Measurements from ENCODE around the gene PTPRK. TPM values are rescaled to one million over a fixed set of nuclear protein-coding genes. Genes with fewer than 3 reads are reported as not detected.
"Not testable (repeated sequence)": the region's sequence is repeated elsewhere in the genome, so short reads cannot be mapped to it uniquely, and the experiment has no call there.

Gene PTPRK
- polyA plus RNA-seq, 1 experiment, result 37.8 TPM

DNA sequence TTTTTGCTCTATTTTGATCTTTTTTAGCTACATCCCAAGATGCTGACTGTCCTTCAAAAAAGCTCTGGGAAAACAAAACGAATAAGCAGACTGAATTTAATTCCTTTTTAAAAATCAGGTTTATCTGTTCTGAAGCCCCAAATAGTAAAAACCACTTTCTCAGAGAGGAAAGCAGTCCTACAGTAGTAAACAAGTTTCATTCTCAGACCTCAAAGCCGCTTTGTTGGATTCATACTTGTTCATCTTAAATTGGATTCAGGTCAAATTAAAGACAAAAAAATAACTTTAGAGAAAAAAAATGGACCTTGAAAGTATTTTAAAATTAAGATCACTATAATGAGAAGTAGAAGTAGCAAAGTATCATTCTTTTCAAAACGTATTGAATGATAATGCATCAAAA is 523.5 kb downstream of the PTPRK start:
- CTCF ChIA-PET, result interaction anchor here (0.9 kb wide), 1 partner anchor 23 kb away, joined by 3 read pairs; no protein-coding TSS in a partner anchor
- DNase-seq (ENCODE audit: low read depth, low spot score), result no peak

DNA sequence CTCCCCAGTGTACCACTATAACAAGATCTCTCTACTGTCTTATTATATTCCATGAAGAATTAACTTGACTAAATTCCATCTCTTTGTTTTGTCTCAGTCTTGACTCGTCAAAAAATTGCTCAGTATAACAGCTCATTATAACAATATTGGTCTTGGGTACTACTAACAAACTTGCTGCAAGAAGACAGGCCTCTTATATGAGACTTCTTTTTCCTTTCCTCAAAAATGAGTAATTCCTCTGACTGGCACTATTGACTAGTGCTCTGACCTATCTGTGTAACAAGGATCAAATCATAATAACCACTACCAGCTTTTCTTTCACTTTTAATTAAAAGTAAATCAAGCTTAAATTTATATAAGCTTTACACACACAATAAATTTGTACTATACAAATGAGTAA is 528.3 kb downstream of the PTPRK start:
- ChIA-PET CTCF (no interaction called here), POLR2A (no interaction called here)
- Histone ChIP-seq H3K9me3 (ENCODE audit: control insufficient read depth, insufficient read depth, low read length) (no peaks in the 10 kb centered on the region), H3K27me3 (ENCODE audit: control insufficient read depth, insufficient read depth, low read length) (no peaks in the 10 kb centered on the region), H3K27ac (ENCODE audit: low read depth, low read length) (no peak overlapping the region), H3K4me3 (ENCODE audit: low read depth, low read length) (no peak overlapping the region)
- no peak for DNase-seq (ENCODE audit: low read depth, low spot score)
- TF ChIP-seq, protein P1, sequence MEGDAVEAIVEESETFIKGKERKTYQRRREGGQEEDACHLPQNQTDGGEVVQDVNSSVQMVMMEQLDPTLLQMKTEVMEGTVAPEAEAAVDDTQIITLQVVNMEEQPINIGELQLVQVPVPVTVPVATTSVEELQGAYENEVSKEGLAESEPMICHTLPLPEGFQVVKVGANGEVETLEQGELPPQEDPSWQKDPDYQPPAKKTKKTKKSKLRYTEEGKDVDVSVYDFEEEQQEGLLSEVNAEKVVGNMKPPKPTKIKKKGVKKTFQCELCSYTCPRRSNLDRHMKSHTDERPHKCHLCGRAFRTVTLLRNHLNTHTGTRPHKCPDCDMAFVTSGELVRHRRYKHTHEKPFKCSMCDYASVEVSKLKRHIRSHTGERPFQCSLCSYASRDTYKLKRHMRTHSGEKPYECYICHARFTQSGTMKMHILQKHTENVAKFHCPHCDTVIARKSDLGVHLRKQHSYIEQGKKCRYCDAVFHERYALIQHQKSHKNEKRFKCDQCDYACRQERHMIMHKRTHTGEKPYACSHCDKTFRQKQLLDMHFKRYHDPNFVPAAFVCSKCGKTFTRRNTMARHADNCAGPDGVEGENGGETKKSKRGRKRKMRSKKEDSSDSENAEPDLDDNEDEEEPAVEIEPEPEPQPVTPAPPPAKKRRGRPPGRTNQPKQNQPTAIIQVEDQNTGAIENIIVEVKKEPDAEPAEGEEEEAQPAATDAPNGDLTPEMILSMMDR (IDR thresholded peaks at IDR 0.05; ENCODE audit: low read depth, low read length), result no peak

More for the DNA sequence above, 523.5 kb downstream of the PTPRK start:
- POLR2A ChIA-PET, result no interaction called here
- Histone ChIP-seq H3K4me3 (ENCODE audit: low read depth, low read length) (no peak overlapping the region), H3K27me3 (ENCODE audit: control insufficient read depth, insufficient read depth, low read length) (no peaks in the 10 kb centered on the region), H3K27ac (ENCODE audit: low read depth, low read length) (no peak overlapping the region), H3K9me3 (ENCODE audit: control insufficient read depth, insufficient read depth, low read length) (no peaks in the 10 kb centered on the region)
- TF ChIP-seq, protein P1 (IDR thresholded peaks at IDR 0.05; ENCODE audit: low read depth, low read length), result no peak

DNA sequence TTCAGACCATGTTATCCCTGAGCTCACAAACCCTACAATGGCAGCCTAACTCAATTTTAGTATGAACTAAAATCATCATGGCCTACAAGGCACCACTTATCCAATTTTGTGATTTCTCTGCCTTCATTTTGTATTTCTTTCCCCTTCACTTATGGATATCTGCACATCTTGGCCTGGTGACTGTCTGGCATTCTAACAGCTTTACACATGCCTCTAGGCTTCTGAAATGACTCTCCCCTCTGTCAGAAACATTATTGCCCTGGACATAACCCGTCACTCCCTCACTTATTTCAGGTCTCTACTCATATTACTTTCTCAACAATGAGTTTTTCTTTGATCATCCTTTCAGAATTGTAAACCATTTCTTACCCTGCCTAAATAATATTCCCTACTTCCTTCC is 530.3 kb downstream of the PTPRK start:
- no peaks in the 10 kb centered on the region for H3K27me3 ChIP-seq (ENCODE audit: control insufficient read depth, insufficient read depth, low read length)
- no peak for DNase-seq (ENCODE audit: low read depth, low spot score)
- TF ChIP-seq, protein P1 (IDR thresholded peaks at IDR 0.05; ENCODE audit: low read depth, low read length), result no peak
- POLR2A ChIA-PET, result no interaction called here
- H3K9me3 ChIP-seq (ENCODE audit: control insufficient read depth, insufficient read depth, low read length), result no peaks in the 10 kb centered on the region
- H3K27ac ChIP-seq (ENCODE audit: low read depth, low read length), result no peak overlapping the region
- CTCF ChIA-PET, result no interaction called here
- no peak overlapping the region for H3K4me3 ChIP-seq (ENCODE audit: low read depth, low read length)

DNA sequence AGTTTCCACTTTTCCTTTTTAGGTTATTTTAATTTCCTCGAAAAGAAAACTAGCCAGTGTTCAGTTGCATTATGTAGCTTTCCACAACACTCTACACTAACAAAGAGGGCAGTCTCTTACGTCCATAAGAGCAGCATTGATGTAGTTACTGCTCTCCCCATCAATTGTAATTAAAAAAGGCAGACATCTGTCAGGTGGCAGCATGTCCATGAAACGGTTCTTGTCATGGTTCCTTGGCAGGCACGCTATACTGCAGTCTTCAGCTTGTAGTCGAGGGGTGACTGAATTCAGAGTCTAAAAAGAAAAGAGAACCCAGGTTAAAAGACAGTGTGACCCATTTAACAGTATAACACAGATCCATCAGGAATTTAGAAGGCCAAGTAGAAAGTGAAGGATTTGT is 539.4 kb downstream of the PTPRK start:
- TF ChIP-seq, protein P1 (IDR thresholded peaks at IDR 0.05; ENCODE audit: low read depth, low read length), result no peak
- H3K27ac ChIP-seq (ENCODE audit: low read depth, low read length), result no peak overlapping the region
- no peaks in the 10 kb centered on the region for H3K27me3 ChIP-seq (ENCODE audit: control insufficient read depth, insufficient read depth, low read length)
- POLR2A ChIA-PET, result no interaction called here
- H3K4me3 ChIP-seq (ENCODE audit: low read depth, low read length), result no peak overlapping the region
- H3K9me3 ChIP-seq (ENCODE audit: control insufficient read depth, insufficient read depth, low read length), result no peaks in the 10 kb centered on the region
- CTCF ChIA-PET, result no interaction called here
- DNase-seq (ENCODE audit: low read depth, low spot score), result no peak

DNA sequence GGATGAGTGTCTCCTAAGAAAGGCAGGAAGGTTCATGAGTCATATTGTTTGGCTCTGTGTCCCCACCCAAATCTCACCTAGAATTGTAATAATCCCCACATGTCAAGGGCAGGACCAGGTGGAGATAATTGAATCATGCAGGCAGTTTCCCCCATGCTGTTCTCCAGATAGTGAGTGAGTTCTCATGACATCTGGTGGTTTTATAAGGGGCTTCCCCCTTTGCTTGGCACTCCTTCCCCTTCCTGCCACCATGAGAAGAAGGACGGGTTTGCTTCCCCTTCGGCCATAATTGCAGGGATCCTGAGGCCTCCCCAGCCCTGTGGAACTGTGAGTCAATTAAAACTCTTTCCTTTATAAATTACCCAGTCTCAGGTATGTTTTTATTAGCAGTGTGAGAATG is 542.2 kb downstream of the PTPRK start:
- H3K27ac ChIP-seq (ENCODE audit: low read depth, low read length); POLR2A ChIA-PET; H3K4me3 ChIP-seq (ENCODE audit: low read depth, low read length); CTCF ChIA-PET; H3K27me3 ChIP-seq (ENCODE audit: control insufficient read depth, insufficient read depth, low read length); H3K9me3 ChIP-seq (ENCODE audit: control insufficient read depth, insufficient read depth, low read length); DNase-seq (ENCODE audit: low read depth, low spot score): not testable (repeated sequence)

DNA sequence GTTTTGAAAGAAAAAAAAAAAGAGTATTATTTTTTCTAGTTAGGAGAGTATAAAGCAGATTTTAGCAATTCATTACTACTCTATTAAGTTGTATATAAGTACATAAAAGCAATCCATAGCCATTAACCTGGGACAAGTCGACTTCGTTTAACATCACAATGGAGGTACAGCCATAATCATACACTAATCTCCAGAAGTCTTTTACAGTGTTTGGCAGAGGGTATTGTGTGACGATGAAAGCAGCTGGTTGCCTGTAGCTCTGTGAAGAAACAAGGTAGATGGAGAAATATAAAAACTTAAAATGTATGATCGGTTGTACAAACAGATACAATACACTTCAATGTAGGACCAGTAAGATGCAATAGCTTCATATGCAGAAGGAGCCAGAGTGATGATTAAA is 543.6 kb downstream of the PTPRK start:
- ChIA-PET CTCF (no interaction called here), POLR2A (no interaction called here)
- H3K4me3 ChIP-seq (ENCODE audit: low read depth, low read length), result no peak overlapping the region
- no peaks in the 10 kb centered on the region for H3K9me3 ChIP-seq (ENCODE audit: control insufficient read depth, insufficient read depth, low read length)
- no peak for DNase-seq (ENCODE audit: low read depth, low spot score)
- H3K27me3 ChIP-seq (ENCODE audit: control insufficient read depth, insufficient read depth, low read length), result no peaks in the 10 kb centered on the region
- no peak overlapping the region for H3K27ac ChIP-seq (ENCODE audit: low read depth, low read length)
- TF ChIP-seq, protein P1 (IDR thresholded peaks at IDR 0.05; ENCODE audit: low read depth, low read length), result no peak
